Mesothelial cell of epicardium (in vitro differentiated cells): ENCODE data around the gene HECW1. TPM values are rescaled to one million over a fixed set of nuclear protein-coding genes. Genes with fewer than 3 reads are reported as not detected.
"Not testable (repeated sequence)": the region's sequence is repeated elsewhere in the genome, so short reads cannot be mapped to it uniquely, and the experiment has no call there.

Source experiments
- DNase-seq, 2 experiments: peaks; one replicate each; pipeline ENCODE4 v3.0.0; 2021; ENCODE audit warnings: low spot score in 2 of 2; ENCODE audit not compliant: unreplicated experiment in 2 of 2
- H3K27ac Mint-ChIP-seq: 2 replicates; pipeline ENCODE4 v1.8.0; 2021; ENCODE audit warnings: mixed read lengths
- H3K27me3 Mint-ChIP-seq: 2 replicates; pipeline ENCODE4 v1.8.0; 2021; ENCODE audit warnings: low read depth, mixed read lengths
- H3K36me3 Mint-ChIP-seq: 2 replicates; pipeline ENCODE4 v1.8.0; 2021; ENCODE audit warnings: mixed read lengths
- H3K4me1 Mint-ChIP-seq: 2 replicates; pipeline ENCODE4 v1.8.0; 2021; ENCODE audit warnings: mixed read lengths
- H3K4me3 Mint-ChIP-seq: 2 replicates; pipeline ENCODE4 v1.8.0; 2021; ENCODE audit warnings: mild to moderate bottlenecking, moderate library complexity, mixed read lengths
- H3K9me3 Mint-ChIP-seq: 2 replicates; pipeline ENCODE4 v1.8.0; 2021; ENCODE audit warnings: mixed read lengths
- CTCF ChIP-seq: fragments of 200-600 bp; sonication (generic); IDR thresholded peaks from one replicate; pipeline ENCODE4 v1.5.0; 2021; ENCODE audit warnings: antibody characterized with exemption; ENCODE audit not compliant: unreplicated experiment
- total RNA-seq: library from RNA; stranded (reverse); gene quantifications from 3 replicates; pipeline ENCODE4 v1.2.1, GENCODE V29; 2021

The HECW1 gene
- total RNA-seq, 1 donor from 2014 or later, result 1.4 TPM

- Mint-ChIP-seq H3K4me1 (peaks cover 19% of the 10 kb centered on the region), H3K9me3 (no peaks in the 10 kb centered on the region), H3K27ac (no peak overlapping the region)
These were observed 95.8 kb downstream of the HECW1 start for GRCh38 chr7:43208242-43208641.

GRCh38 chr7:43210539-43210938 lies 98.1 kb downstream of the HECW1 start:
- not testable (repeated sequence) for H3K9me3 Mint-ChIP-seq, H3K36me3 Mint-ChIP-seq, H3K27ac Mint-ChIP-seq, DNase-seq, H3K4me3 Mint-ChIP-seq, H3K27me3 Mint-ChIP-seq
- H3K4me1 Mint-ChIP-seq, result peaks cover 19% of the 10 kb centered on the region

More at GRCh38 chr7:43208242-43208641, 95.8 kb downstream of the HECW1 start:
- DNase-seq, result no peak
- TF ChIP-seq CTCF, result no peak
- Mint-ChIP-seq H3K27me3 (no peaks in the 10 kb centered on the region), H3K36me3 (no peaks in the 10 kb centered on the region), H3K4me3 (no peak overlapping the region)

- DNase-seq, result no peak
- no peaks in the 10 kb centered on the region for H3K9me3 Mint-ChIP-seq
- H3K36me3 Mint-ChIP-seq, result no peaks in the 10 kb centered on the region
- H3K4me1 Mint-ChIP-seq, result peaks cover 15% of the 10 kb centered on the region
- H3K27ac Mint-ChIP-seq, result peak overlapping the region; percentile 84
- no peaks in the 10 kb centered on the region for H3K27me3 Mint-ChIP-seq
- H3K4me3 Mint-ChIP-seq, result no peak overlapping the region
- no peak for TF ChIP-seq CTCF
These were observed 98.8 kb downstream of the HECW1 start for GRCh38 chr7:43211286-43211685.

- H3K4me1 Mint-ChIP-seq, result peaks cover 11% of the 10 kb centered on the region
- TF ChIP-seq CTCF, result no peak
- H3K4me3 Mint-ChIP-seq, result no peak overlapping the region
- peak overlapping the region; percentile 84 for H3K27ac Mint-ChIP-seq
- H3K36me3 Mint-ChIP-seq, result no peaks in the 10 kb centered on the region
- DNase-seq, result no peak
- H3K9me3 Mint-ChIP-seq, result no peaks in the 10 kb centered on the region
- no peaks in the 10 kb centered on the region for H3K27me3 Mint-ChIP-seq
These were observed 99.2 kb downstream of the HECW1 start for GRCh38 chr7:43211693-43212092.

GRCh38 chr7:43212921-43213320 lies 100.5 kb downstream of the HECW1 start:
- no peak overlapping the region for H3K27ac Mint-ChIP-seq
- no peaks in the 10 kb centered on the region for H3K9me3 Mint-ChIP-seq

GRCh38 chr7:43215061-43215460 lies 102.6 kb downstream of the HECW1 start:
- no peak for DNase-seq
- Mint-ChIP-seq H3K9me3 (peaks cover 7% of the 10 kb centered on the region), H3K27ac (no peak overlapping the region)

More at GRCh38 chr7:43212921-43213320, 100.5 kb downstream of the HECW1 start:
- H3K27me3 Mint-ChIP-seq, result no peaks in the 10 kb centered on the region
- H3K36me3 Mint-ChIP-seq, result no peaks in the 10 kb centered on the region
- peaks cover 10% of the 10 kb centered on the region for H3K4me1 Mint-ChIP-seq
- no peak for DNase-seq
- no peak overlapping the region for H3K4me3 Mint-ChIP-seq
- TF ChIP-seq CTCF, result no peak

More at GRCh38 chr7:43215061-43215460, 102.6 kb downstream of the HECW1 start:
- no peak for TF ChIP-seq CTCF
- Mint-ChIP-seq H3K27me3 (no peaks in the 10 kb centered on the region), H3K4me3 (no peak overlapping the region), H3K4me1 (peaks cover 10% of the 10 kb centered on the region), H3K36me3 (no peaks in the 10 kb centered on the region)
